Panc1 (cell line): ENCODE results near the gene SPOCK1.

ENCODE experiments used
- CTCF ChIP-seq: fragments of 450-650 bp; IDR thresholded peaks from 2 replicates; pipeline ENCODE4 v1.5.1; 2017; ENCODE audit warnings: mild to moderate bottlenecking
- POLR2AphosphoS5 ChIP-seq: IDR thresholded peaks from 2 replicates; pipeline ENCODE4 v1.6.1; 2012; ENCODE audit warnings: mild to moderate bottlenecking, low read depth, low read length, moderate library complexity
- SIN3A ChIP-seq: IDR thresholded peaks from 2 replicates; pipeline ENCODE4 v1.6.1; 2012; ENCODE audit warnings: low read depth, mild to moderate bottlenecking, low read length, moderate library complexity, borderline replicate concordance; ENCODE audit not compliant: insufficient read depth

- TF ChIP-seq CTCF: no peak
- no peak for TF ChIP-seq SIN3A
- TF ChIP-seq POLR2AphosphoS5: no peak
These were observed 409.0 kb downstream of the SPOCK1 start for GRCh38 chr5:137090151-137090550.
